Hematopoietic multipotent progenitor cell treated with erythropoietin and hydrocortisone succinate and interleukin-3 and kit ligand, for 4 days (in vitro differentiated cells): ENCODE results near the gene PRKCE.
A peak's percentile ranks its signal among the peaks of the same experiment; 100 is the strongest.

Source experiments
- DNase-seq: peaks from one replicate; pipeline ENCODE4 v3.0.0-alpha.2; 2015

PRKCE gene

DNA sequence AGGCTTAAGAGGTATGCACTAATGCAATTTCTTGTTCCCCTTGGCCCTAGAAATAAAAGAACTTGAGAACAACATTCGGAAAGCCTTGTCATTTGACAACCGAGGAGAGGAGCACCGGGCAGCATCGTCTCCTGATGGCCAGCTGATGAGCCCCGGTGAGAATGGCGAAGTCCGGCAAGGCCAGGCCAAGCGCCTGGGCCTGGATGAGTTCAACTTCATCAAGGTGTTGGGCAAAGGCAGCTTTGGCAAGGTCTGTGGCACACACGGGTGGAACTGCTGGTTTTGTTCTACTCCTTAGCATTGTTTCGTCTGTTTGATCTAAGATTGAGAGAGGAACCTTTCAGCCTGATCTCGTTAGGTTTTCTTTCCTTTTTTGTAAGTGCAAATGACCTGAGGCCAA lies 355.9 kb downstream of the PRKCE start:
- DNase-seq, result no peak

DNA sequence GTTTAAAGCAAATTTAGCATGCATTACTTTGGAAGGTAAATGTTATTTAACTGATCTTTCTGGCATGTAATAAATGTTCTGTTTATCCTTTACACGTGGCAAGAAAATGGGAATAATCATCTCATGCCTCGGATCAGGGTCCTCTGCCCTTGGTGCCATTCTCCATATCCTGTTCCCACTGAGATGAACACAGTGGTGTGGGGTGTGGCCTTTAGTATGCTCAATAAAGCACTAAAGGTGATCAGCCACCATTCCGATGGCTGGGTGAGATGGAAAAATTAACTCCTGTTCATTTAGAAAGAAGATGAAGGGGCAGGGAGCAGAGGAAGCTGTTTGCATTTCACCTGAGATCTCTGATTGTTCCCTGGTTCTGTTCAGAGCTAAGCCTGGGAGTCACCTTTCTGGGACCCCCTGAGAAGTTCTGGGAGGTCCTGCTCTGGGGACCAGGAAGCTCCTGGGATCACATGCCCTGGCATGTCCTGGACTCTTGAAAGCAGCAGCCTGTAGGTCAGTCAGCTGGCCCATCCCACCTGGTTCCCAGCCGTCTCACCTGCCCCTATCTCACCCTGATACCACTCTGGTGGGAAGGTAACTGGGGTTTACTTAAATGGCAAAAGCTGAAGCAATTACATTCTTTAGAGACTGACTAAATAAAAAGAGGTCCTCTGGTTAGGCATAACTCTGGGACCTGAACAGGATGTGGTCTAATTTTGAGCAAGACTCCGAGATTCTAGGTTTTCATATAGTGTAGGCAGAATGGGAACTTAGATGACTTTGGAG lies 356.8 kb downstream of the PRKCE start:
- DNase-seq, result no peak

DNA sequence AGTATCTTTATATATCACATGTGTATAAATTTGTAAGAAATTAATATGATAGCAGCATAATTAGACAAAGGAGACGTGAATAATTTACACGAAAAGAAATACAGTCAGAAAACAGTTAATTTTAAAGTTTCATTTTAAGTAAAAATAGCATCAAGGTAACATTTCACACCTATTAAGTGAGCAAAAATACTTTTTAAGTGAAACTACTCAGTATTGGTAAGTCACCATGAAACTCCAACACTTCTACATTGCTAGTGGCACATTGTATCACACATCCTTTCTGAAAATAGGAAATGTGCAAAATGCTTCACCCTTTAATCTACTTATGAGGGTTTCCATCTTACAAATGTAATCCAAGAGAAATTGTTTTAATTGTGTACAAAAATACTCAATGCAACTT lies 357.8 kb downstream of the PRKCE start:
- no peak for DNase-seq

DNA sequence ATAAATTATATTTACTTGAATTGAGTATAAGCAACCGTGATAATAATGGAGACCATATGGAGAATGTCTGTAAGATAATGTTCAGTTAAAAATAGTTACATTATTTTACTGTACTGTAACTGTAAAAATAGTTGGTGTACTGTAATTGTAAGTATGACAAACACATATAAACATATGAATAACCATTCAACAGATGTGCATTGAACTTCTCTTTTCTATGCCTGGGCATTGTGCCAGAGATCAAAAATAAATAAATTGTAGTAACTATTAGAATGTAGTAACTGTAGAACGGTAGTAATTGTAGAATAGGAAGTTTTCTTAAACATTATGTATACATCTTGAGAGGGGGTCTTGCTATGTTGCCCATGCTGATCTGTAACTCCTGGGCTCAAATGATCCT lies 358.3 kb downstream of the PRKCE start:
- peak; percentile 30 for DNase-seq

DNA sequence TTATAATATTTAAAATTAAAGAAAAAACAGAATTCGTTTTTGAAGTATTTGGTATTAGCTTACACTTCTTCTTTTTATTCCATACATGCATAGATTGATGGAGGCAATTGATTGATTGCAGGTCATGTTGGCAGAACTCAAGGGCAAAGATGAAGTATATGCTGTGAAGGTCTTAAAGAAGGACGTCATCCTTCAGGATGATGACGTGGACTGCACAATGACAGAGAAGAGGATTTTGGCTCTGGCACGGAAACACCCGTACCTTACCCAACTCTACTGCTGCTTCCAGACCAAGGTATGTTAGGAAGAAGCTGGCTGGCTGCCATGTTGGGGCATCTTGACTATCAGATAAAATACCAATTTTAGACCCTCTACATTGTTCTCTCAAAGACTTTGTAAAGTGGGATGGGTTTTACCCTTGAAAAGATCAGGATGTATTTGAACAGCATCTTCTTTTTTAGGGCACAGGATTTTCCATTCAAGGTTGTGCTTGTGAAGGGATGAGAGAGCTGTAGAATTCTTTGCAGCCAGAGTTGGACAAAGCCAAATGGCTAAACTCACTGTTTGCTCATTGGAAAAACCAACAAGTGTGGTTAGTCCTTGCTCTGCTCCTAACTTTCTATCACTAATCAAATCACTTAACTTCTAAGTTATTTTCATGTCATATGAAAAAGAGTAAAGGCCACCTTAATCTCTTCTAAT lies 358.9 kb downstream of the PRKCE start:
- no peak for DNase-seq

DNA sequence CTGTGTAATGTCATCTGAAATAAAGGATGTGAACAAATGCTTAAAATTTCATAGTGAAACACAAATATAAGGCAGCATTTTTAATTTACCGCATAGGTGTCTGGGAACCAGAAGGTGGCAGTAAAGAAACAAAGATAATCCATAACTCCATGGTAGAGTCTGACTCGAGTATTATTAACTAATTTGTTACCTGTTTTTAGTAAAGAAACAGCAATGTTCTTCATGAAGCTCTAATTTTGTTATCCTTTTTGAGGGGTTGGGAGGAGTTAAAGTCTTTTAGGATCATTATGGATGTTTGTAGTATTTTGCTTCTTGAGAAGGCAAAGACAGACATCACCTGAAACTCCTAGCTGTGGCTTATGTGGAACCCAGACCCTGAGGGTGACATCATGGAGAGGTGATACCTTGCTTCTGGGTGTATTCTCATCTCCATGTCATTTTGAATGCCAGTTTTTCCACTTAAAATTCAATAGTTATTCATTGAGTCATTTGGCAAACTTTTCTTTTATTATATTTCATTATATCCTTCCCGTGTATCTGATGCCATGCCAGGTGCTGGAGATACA lies 359.5 kb downstream of the PRKCE start:
- DNase-seq, result peak; percentile 73

DNA sequence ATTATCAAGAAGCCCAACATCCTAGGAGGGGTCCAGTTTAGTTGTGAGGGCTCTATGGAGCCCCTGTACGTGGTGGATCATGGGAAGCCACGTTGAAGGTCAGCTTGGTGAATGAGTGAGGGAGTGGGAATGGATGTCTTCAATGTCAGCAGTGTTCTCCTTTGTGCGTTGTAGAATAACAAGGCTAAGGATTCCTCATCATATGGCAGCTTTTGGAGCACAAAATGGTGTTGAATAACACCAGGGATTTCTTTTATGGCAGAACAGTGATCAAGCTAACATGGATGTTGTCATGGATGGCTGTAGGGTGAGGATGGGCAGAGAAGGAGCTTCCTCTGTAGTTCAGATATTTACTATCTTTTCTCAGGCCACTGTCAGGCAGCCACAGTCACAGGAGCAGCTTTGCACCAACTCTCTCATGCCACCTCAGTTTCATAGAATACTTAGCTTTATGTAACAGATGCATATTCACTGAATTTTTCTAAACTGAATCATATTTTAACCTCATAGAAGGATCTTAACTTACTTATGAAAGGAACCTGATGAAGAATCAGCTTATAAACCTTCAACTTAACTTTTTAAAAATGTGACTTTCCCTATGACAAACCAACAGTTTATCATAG lies 361.3 kb downstream of the PRKCE start:
- no peak for DNase-seq

DNA sequence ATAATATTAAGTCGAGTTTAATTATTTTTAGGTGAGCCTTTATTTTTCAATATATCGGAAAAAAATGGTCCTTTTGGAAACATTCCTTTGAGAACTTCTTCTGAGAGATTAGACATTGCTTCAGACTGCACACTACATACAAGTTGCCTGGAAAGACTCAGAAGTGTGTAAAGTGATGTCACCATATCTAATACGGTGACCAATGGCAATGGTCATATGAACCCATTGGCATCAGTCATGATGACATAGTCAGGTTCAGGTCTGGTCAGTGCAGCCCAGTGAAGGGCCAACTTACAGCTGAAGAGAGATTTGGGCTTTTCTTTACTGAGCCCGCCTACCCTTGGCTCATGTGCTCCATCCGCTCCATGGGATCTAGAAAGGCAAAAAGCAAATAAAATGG lies 362.3 kb downstream of the PRKCE start:
- DNase-seq, result no peak

DNA sequence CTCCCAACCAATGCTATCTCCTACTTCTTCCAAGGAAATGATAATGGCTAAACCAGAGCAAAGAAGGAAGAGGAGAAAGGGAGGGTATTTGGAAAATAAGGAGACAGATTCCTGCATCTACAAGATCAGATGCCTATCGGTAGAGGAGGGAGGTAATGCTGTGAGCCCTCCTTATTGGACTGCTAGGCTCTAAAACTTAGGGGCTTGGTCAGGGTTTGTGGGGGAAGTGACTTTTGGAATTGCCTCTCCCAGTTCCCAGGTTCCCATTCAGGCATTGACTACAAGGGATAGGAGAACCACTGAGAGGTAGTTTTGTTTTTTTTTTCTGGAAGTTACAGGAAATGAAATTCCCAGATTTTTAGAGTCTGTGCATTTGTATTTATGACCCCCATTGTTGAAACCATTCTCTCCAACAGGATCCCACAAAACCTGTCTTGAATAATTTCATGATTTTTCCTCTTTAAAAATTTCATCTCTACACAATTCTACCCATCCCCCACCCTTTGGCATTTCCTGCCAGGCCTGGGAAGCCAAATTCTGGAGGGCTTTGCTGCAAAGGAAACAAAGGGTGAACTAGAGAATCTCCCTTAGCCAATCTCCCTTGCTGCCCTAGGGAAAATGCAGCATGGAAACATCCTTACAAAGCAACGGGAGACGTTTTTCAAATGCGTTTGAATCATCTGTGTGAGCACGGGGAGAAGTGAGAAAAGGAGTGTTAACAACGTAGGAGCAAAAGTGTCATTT lies 363.6 kb downstream of the PRKCE start:
- no peak for DNase-seq

DNA sequence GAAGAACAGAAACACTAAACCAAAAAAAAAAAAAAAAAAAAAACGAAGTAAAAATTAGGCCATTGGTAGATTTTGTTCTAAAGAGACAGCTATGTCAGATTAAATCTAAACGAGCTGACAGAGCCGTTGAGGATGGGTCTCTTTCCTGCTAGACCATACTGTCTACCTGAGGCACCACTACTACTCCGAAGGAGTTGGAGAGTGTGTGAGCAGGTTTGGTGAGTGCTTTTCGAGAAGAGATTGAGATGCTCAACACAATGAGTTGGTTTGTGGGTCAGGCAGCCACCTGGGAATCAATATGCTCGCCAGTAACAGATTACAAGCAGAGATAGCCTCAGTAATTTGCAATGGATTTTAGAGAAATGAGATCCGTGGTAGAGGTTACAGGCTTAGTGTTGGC lies 364.2 kb downstream of the PRKCE start:
- no peak for DNase-seq

DNA sequence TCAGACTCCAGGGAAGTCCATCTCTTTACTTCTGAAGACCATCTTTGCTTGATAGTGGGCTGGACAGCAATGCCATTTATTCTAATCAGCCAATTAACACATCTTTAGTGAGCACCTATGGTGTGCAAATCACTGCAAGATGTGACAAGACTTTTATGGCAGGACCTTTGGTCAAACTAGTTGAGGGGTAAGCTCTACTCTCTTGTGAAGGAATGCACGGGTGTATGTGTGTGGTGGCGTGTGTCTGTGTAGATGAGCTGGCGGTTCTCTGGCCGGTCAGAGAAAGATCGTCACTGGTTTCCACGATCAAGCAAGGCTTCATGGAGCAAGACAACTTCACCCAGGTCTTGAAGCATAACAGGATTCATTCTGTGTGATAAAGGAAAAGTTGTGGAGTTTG lies 364.6 kb downstream of the PRKCE start:
- no peak for DNase-seq

DNA sequence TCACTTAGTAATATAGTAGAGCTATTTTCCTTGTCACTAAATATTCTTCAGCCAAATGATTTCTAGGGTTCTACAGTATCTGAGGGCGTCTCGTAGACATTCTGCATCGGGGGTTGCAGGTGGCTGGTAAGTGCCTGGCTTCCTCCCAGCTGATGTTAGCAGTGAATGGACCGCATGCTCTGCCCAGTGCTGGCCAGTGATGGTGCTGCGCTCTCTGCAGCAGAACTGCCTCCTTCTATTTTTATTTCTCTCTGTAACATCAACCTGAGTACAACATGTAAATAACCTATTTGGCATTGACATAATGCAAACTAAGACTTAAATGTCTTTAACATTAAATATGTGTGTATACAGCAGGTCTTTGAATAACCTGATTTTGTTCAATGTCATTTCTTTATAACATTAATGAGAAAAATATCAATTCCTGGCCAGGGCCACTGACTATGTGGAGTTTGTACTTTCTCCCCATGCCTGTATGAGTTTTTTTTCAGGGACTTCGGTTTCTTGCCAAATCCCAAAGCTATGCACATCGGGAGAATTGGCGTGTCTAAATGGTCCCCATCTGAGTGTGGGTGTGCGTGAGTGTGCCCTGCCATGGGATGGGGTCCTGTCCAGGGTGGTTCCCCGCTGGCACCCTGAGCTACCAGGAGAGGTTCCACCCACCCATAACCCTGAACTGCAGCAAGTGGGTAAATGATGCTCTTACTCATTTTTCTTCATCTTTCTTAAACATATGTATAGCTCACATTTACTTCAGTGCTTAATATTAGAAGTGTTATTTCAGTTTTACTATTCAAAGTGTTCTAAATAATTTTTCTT lies 367.5 kb downstream of the PRKCE start:
- no peak for DNase-seq

DNA sequence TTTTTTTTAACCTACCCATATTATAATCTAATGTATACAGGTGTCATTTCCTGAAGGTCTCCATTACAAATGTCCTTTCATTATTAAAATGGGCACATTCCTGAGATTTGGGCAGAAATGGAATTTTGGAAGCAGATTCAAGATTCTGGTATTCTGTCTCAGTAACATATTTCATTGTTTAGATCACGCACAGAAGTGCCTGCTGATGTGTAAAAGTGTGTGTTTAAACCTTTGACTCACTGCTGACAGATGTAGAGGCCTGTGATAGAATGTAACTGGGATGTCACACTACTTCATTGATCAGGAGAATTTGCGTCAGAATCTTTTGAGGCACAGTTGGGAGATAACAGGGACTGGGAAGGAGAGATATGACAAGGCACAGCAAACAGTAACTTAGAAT lies 368.9 kb downstream of the PRKCE start:
- DNase-seq, result no peak

DNA sequence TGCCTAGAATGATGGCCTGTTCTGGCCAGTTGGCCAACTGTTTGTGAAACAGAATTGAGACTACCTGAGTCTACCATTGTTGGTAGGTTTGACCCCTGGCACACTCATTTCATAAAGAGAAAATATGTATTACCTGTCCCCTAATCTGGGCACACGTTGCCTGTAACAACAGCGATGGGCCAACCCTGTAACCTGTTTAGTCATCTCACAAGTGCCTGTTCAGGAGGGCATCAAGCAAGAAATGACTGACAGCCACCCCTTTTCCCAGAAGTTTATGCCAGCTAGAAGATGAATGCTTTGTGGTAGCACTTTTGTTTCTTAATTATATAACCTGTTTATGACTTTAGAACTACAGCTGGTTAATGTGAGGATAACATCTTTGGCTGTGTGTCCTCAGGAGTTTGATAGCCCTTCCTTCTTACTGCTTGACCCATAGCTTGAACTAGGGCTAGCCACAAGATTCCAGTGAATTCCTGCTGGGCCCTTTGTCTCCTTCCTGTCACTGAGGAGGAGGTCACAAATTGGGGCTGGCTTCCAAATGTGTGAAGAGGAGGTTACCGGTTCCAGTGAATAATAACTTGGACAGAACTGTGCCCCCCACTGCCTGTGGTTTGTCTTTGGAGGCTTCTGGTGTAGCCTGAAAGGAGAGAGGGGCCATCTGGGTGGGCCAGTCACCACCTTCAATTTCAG lies 371.8 kb downstream of the PRKCE start:
- DNase-seq, result no peak

DNA sequence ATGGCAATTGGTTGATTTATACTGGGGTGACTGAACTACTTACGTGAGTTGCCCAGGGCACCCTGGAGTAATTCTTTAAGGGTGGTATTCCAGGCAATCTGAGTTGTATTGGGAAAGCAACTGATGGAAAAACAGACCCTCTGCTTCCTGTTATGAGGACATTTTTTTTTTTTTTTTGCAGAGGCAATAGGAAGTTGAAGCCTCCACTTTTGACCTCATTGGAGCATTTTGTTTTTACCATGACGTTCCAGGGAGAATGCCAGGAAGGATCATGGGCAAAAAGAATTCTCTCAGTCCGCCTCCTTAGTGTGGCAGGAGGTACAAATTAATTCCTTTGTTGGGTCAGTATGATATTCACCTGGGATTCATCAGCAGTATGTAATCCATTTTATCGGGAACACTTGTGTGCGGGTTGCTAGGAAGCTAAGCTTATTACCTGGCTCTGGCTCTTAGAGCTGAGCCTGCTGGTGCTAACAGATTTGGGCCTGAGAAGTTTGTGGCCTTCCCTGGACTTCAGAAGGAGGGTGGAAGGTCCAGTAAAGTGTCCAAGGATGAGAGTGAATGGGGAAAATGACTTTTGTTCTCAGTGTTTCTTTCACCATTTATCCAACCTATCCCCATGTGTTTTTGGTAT lies 372.8 kb downstream of the PRKCE start:
- DNase-seq, result no peak

DNA sequence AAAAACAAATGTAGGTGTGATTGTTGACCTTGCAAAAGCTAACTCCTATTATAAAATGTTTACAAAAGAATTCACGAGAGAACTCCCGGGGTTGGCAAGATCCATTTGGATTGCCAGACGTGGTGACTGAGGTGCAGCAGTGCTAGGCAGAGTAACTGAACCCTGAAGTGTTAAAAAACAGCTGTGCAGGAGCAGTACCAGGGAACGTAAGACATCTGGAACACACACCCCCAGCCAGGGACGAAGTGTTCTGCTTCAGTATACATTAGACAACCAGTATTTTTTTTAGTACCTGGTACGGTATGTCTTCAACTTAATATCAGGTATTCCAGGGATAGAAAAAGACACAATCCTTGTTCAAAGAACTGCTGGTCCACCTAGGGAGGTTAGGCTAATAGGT lies 373.6 kb downstream of the PRKCE start:
- DNase-seq, result no peak

DNA sequence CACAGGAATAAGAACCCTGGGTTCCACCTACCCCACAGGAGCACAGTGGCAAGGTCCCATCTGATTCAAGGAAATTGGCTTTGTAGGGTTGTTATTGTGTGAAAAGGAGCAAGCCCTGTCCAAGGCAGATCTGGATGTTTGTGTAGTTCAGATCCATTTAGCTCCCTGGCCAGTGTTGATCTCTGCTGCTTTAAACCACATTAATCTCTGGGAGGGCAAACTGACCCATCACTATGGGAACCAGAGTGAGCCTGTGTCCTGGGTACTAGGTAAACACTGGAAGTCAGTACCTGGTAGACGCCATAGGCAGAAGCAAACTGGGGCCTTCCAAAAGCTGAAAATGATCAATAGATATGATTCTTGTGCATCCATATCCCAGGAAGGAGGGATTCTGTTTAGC lies 374.2 kb downstream of the PRKCE start:
- no peak for DNase-seq

DNA sequence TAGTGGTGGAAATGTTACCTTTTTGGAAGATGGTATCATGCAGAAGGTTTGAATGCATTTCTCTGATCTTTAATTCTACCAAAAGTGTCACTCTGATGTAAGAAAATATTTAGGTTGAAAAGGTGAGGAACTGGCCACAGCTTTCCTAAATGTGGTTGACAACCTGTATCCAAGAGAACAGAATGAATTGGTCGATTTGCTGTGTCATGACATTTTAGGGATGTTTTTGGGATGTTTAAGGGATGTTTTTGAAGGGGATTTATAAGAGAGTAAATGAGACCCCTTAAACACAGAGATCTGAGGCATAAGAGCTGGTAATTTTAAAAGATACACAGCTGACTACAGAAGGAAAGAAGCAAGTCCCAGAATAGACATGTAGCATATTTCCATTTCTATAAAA lies 375.0 kb downstream of the PRKCE start:
- no peak for DNase-seq

DNA sequence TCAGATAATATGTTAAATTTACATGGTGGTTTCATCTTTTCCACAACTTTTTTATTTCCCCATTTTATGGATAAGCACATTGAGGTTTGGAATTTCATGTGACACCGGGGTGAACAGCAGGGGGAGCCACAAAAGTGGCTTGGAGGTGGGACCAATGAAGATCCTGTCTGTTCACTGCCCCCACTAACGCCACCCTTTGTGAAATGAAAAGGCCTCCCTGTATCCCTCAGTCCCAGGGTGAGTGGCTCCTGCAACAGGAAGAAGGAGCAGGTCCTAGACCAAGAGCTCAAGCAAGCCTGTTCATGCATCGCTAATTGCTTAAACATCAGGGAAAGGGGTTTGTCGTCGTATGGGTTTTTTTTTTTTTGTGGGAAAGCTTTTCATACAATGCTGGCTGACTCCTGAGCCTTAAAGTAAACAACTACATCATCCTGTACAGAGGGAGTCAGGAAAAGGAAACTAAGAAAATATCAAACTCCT lies 377.9 kb downstream of the PRKCE start:
- DNase-seq, result no peak

DNA sequence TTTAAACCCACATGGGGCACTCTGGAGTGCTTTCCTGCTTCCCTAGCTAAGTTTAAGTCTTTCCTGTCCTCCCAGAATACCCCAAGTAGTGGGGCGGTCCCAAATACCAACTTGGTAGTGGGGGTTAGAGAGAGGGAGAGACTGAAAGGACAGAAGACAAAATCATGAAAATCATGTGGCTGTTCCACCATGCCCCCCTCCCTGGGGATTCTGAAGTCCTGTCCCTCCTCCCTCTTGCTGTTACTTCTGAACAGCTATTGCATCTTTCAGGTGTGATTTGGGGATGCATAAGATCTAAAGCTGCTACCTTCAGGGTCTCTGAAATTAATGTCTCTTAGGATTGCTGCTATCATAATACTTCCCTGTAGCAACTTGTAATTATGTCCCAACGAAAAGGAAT lies 378.9 kb downstream of the PRKCE start:
- no peak for DNase-seq
